Motor neuron (in vitro differentiated cells): ENCODE results near the gene ARIH2. TPM values are rescaled to one million over a fixed set of nuclear protein-coding genes. Genes with fewer than 3 reads are reported as not detected.
"Not testable (repeated sequence)": the region's sequence is repeated elsewhere in the genome, so short reads cannot be mapped to it uniquely, and the experiment has no call there.

Source experiments
- ATAC-seq, 8 experiments: fragments of 200-7000 bp; cut with Tn5 transposase; replicated peaks in 6 of 8; 2 replicates each; pipeline ENCODE4 v1.8.0; 2021; ENCODE audit warnings: mild to moderate bottlenecking in 8 of 8, moderate library complexity in 8 of 8
- H3K27ac ChIP-seq, 2 donors: fragments of 250-450 bp; sonication (Bioruptor Pico); 2 replicates each; pipeline ENCODE4 v1.9.0; 2021; ENCODE audit warnings: antibody characterized with exemption in 2 of 2, mild to moderate bottlenecking in 2 of 2, moderate library complexity in 1 of 2
- H3K4me1 ChIP-seq, 2 donors: fragments of 250-450 bp; sonication (Bioruptor Pico); replicated peaks in 1 of 2; 2 replicates each; pipeline ENCODE4 v1.6.1; 2021; ENCODE audit warnings: antibody characterized with exemption in 2 of 2, mild to moderate bottlenecking in 2 of 2, moderate library complexity in 1 of 2
- H3K4me3 ChIP-seq, 5 donors: fragments of 250-450 bp; sonication (Bioruptor Pico); 2 replicates each; pipeline ENCODE4 v1.9.0; 2021; ENCODE audit warnings: antibody characterized with exemption in 5 of 5, mild to moderate bottlenecking in 5 of 5, moderate library complexity in 4 of 5
- WGBS, 10 experiments: fragments of 450-650 bp; shearing (Covaris generic); methylation state at CpG; one replicate each; pipeline ENCODE4 v1.0.0; 2022; 5-methylcytosine and 5-hydroxymethylcytosine counted together
- in situ Hi-C, 9 experiments: fragments of 400-800 bp; cut with MboI; loops; one replicate each; pipeline ENCODE4 v1.15.0; 2021; ENCODE audit warnings: low sequenced_read_pairs in 9 of 9, low pct_unique_long_range_greater_than_20kb in 2 of 9; ENCODE audit not compliant: unreplicated experiment in 9 of 9
- total RNA-seq, 8 experiments: library from RNA; unstranded; fragments of 300-600 nt; gene quantifications; 2 replicates each; pipeline versions ENCODE4 v1.2.3 to v1.2.4, GENCODE V29; 2022

The ARIH2 gene
- total RNA-seq, 8 experiments from 2014 or later: 42.4 to 111 (median 68.1) TPM

DNA sequence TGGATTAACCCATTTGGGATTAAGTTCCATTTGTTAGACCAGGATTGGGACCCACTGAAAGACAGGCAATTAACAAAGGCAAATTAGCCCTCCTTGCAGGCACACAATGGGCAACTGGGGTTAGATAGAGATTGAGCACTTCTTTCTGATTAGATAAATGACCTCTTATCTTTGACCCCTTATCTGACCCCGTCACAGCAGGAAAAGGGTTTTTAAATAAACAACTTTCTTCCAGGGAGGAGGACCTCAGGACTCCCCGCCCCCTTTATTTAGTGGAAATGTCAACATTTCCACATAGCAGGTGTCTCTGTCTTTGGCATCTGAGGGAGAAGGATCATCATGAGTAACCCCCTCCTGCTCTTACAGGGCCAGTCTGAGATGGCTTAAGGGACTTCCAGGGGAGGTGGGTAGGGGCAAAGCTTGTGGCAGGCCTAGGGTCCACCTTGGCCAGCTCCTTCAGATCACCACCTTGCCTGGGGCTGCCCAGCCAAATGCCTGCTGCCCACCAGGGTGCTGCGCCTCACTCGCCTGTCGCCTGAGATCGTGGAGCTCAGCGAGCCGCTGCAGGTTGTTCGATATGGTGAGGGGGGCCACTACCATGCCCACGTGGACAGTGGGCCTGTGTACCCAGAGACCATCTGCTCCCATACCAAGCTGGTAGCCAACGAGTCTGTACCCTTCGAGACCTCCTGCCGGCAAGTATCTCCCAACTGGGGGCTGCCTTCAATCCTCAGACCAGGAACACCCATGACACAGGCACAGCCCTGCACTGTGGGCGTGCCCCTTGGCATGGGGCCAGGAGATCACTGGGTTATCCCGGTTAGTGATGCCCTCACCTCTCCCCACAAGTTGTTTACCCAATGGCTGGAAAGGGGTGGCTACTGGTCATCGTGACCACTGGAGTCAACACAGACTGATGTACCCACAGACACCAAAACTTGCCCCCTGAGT lies 86.0 kb downstream of the ARIH2 start:
- H3K27ac ChIP-seq: no peak overlapping the region
- ATAC-seq: no peak
- WGBS, 10 experiments: 66 to 100% (median 96%) methylated on average over 1 to 13 of the region's 16 CpGs; no CpG with 5 or more reads in 2 of the 10 experiments

GRCh38 chr3:49005303-49005680 lies 86.7 kb downstream of the ARIH2 start:
- ATAC-seq: no peak
- Histone ChIP-seq H3K27ac (no peak overlapping the region), H3K4me3 (no peak overlapping the region), H3K4me1 (peaks cover 12 to 14% of the 10 kb centered on the region in 2 donors)
- WGBS, 10 experiments: 40 to 100% (median 95%) methylated on average over 1 to 2 of the region's 3 CpGs; no CpG with 5 or more reads in 4 of the 10 experiments
- in situ Hi-C loops: no loop called here

More for the DNA sequence above, 86.0 kb downstream of the ARIH2 start:
- no peak overlapping the region for H3K4me3 ChIP-seq
- in situ Hi-C loops: no loop called here
- H3K4me1 ChIP-seq: peaks cover 16 to 18% of the 10 kb centered on the region in 2 donors

DNA sequence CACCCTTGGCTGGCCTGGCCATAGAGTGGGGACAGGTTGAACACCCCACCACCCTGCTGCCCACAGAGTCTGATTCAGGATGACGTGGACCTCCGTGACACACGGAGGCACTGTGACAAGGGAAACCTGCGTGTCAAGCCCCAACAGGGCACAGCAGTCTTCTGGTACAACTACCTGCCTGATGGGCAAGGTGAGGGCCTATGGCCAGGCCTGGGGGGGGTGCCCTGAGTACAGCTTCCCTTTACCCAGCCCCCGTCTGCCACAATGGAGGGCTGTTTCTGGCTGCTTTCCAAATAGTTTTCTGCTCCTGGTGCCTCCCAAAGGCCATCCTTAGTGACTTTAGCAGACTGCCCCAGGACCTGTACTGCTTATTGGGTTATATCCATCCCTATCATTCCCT lies 87.4 kb downstream of the ARIH2 start:
- WGBS, 10 experiments: 78 to 100% (median 100%) methylated on average over 1 to 4 of the region's 5 CpGs; no CpG with 5 or more reads in 5 of the 10 experiments
- peaks cover 12 to 14% of the 10 kb centered on the region in 2 donors for H3K4me1 ChIP-seq
- in situ Hi-C loops: no loop called here
- no peak for ATAC-seq
- peak overlapping the region; percentile 82 to 90 for H3K27ac ChIP-seq
- peak overlapping the region; percentile 73 to 95 (median 92) for H3K4me3 ChIP-seq

DNA sequence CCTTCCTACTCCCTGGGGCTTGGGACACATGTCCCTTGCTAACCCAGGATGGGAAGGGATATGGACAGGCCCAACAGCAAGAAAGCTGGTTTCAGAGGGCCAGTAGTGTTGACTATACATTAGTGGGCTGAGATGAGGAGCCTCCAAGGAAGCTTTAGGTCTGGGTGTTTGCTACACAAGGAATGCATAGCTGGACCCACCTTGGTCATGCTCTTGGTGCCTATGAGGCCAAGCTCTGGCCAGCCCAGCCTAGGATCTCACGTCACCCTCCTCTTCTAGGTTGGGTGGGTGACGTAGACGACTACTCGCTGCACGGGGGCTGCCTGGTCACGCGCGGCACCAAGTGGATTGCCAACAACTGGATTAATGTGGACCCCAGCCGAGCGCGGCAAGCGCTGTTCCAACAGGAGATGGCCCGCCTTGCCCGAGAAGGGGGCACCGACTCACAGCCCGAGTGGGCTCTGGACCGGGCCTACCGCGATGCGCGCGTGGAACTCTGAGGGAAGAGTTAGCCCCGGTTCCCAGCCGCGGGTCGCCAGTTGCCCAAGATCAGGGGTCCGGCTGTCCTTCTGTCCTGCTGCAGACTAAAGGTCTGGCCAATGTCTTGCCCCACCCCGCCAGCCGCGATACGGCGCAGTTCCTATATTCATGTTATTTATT lies 87.9 kb downstream of the ARIH2 start:
- H3K27ac ChIP-seq: peak overlapping the region; percentile 82 to 90
- ATAC-seq: peak in 7 of 8 experiments; percentile 3 to 54 (median 44)
- 0 to 8% methylated on average over 1 to 14 of the region's 32 CpGs; no CpG with 5 or more reads in 8 of the 10 experiments for WGBS, 10 experiments
- peaks cover 12 to 14% of the 10 kb centered on the region in 2 donors for H3K4me1 ChIP-seq
- peak overlapping the region; percentile 73 to 95 (median 92) for H3K4me3 ChIP-seq
- in situ Hi-C loops: no loop called here

DNA sequence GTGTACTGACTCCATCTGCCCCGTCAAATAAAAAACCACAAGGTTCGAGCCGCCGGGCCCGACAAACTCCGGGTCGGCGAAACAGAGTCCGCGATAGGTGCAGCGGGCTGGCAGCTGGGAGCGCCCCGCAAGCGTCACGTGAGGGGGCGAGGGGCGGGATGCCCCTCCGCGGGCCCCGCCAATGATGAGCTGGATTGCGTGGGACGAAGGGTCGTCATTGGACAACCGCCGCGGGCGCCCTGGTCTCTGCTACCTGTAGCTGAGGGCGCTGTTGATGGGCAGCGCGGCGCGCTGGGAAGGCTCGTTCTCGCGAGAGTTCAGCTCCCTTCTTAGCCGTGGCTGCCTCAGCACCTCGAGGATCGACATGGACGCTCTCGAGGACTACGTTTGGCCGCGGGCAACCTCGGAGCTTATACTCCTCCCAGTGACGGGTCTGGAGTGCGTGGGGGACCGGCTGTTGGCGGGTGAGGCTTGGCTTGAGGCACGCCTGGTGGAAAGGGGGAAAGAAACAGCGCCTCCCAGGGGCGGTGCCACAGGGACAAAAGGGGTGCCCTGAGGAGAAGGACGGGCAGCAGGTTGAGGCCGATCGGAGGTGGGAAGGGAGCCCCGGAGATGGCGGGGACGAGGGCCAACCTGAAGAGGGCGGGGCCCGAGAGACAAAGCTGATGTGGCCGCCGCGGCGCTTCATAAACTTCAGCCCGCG lies 88.6 kb downstream of the ARIH2 start, which contains the start of gene WDR6:
TSS of gene WDR6 (plus strand) at position 324 of the 703 bp plus-strand sequence. CDS start at position 365, 41 bp downstream.
- in situ Hi-C loops: no loop called here
- 0 to 10% (median 2%) methylated on average over 2 to 17 of the region's 65 CpGs; no CpG with 5 or more reads in 5 of the 10 experiments for WGBS, 10 experiments
- ATAC-seq: peak; percentile 77 to 92 (median 88)
- Histone ChIP-seq H3K4me1 (peaks cover 12 to 14% of the 10 kb centered on the region in 2 donors), H3K4me3 (peak within 1 kb of the TSS; percentile 73 to 95 (median 92)), H3K27ac (peak within 1 kb of the TSS; percentile 98 to 99)

GRCh38 chr3:49007771-49008528 lies 89.3 kb downstream of the ARIH2 start:
- Histone ChIP-seq H3K4me1 (peaks cover 12 to 14% of the 10 kb centered on the region in 2 donors), H3K27ac (peak overlapping the region; percentile 98 to 99), H3K4me3 (peak overlapping the region; percentile 73 to 95 (median 92))
- WGBS, 10 experiments: 10 to 83% (median 80%) methylated on average over 1 to 7 of the region's 41 CpGs; no CpG with 5 or more reads in 5 of the 10 experiments
- ATAC-seq: peak; percentile 49 to 71 (median 54)
- in situ Hi-C loops: no loop called here

GRCh38 chr3:49008627-49009026 lies 90.0 kb downstream of the ARIH2 start:
- 50 to 100% (median 83%) methylated on average over 1 to 4 of the region's 5 CpGs for WGBS, 10 experiments
- in situ Hi-C loops, ATAC-seq, H3K27ac ChIP-seq: not testable (repeated sequence)
- peak overlapping the region; percentile 73 to 95 (median 92) for H3K4me3 ChIP-seq
- H3K4me1 ChIP-seq: peaks cover 12 to 14% of the 10 kb centered on the region in 2 donors

DNA sequence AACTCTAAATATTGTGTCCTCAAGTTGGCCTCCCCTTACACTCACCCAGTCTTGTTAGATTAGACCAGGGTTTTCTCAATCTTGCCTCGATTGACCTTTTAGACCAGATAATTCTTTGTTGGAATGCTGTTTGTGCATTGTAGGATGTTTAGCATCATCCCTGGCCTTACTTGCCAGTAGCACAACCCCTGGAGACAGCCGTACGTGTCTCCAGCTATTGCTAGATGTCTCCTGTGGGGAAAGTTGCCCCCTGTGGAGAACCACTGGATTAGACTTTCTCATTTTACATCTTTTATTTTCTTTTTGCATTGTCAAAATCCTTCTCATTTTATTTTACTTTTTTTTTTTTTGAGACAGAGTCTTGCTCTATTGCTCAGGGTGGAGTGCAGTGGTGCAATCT lies 90.8 kb downstream of the ARIH2 start:
- no peak overlapping the region for H3K4me3 ChIP-seq
- H3K4me1 ChIP-seq: peaks cover 12 to 14% of the 10 kb centered on the region in 2 donors
- in situ Hi-C loops: no loop called here
- WGBS, 10 experiments: 60 to 93% (median 86%) methylated on average over 1 to 3 of the region's 3 CpGs; no CpG with 5 or more reads in 6 of the 10 experiments
- no peak overlapping the region for H3K27ac ChIP-seq
- ATAC-seq: no peak

DNA sequence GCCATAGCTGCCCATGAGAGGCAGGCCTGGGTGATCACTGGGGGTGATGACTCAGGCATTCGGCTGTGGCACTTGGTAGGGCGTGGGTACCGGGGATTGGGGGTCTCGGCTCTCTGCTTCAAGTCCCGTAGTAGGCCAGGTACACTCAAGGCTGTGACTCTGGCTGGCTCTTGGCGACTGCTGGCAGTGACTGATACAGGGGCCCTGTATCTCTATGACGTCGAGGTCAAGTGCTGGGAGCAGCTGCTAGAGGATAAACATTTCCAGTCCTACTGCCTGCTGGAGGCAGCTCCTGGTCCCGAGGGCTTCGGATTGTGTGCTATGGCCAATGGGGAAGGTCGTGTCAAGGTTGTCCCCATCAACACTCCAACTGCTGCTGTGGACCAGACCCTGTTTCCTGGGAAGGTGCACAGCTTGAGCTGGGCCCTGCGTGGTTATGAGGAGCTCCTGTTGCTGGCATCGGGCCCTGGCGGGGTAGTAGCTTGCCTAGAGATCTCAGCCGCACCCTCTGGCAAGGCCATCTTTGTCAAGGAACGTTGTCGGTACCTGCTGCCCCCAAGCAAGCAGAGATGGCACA lies 93.9 kb downstream of the ARIH2 start:
- in situ Hi-C loops: no loop called here
- 60 to 100% (median 90%) methylated on average over 2 to 7 of the region's 17 CpGs; no CpG with 5 or more reads in 6 of the 10 experiments for WGBS, 10 experiments
- ATAC-seq: no peak

GRCh38 chr3:49013113-49013737 lies 94.6 kb downstream of the ARIH2 start:
- 89 to 100% (median 100%) methylated on average over 1 to 9 of the region's 19 CpGs; no CpG with 5 or more reads in 6 of the 10 experiments for WGBS, 10 experiments
- peak in 1 of 8 experiments; percentile 3 for ATAC-seq
- Histone ChIP-seq H3K4me1 (peaks cover 12 to 13% of the 10 kb centered on the region in 2 donors), H3K4me3 (no peak overlapping the region), H3K27ac (no peak overlapping the region)
- in situ Hi-C loops: no loop called here

More for the DNA sequence above, 93.9 kb downstream of the ARIH2 start:
- Histone ChIP-seq H3K4me3 (no peak overlapping the region), H3K27ac (no peak overlapping the region), H3K4me1 (peaks cover 13 to 14% of the 10 kb centered on the region in 2 donors)
